Heart right ventricle (tissue), 16 donors: Measurements from ENCODE around the gene AKNAD1. TPM values are rescaled to one million over a fixed set of nuclear protein-coding genes. Genes with fewer than 3 reads are reported as not detected.

Experiments
- ATAC-seq, 8 donors: fragments of 200-7000 bp; cut with Tn5 transposase; one replicate each; pipeline ENCODE4 v1.9.1; 2020; ENCODE audit warnings: mild to moderate bottlenecking in 8 of 8, moderate library complexity in 8 of 8, moderate number of reproducible peaks in 1 of 8
- DNase-seq, 2 donors: peaks; one replicate each; pipeline ENCODE4 v3.0.0-alpha.2; 2020
- H3K27ac ChIP-seq, 10 donors: fragments of 200-600 bp; sonication (generic) in 2 of 10; one replicate each; pipeline versions ENCODE4 v1.5.0 to v1.8.0; 2020 to 2022; ENCODE audit warnings: mild to moderate bottlenecking in 3 of 10
- H3K27me3 ChIP-seq, 7 donors: fragments of 200-600 bp; one replicate each; pipeline ENCODE4 v1.8.0; 2021 to 2022; ENCODE audit warnings: mild to moderate bottlenecking in 2 of 7
- H3K36me3 ChIP-seq, 9 donors: fragments of 200-600 bp; sonication (generic) in 1 of 9; one replicate each; pipeline versions ENCODE4 v1.5.0 to v1.8.0; 2020 to 2022; ENCODE audit warnings: mild to moderate bottlenecking in 2 of 9
- H3K4me1 ChIP-seq, 9 donors: fragments of 200-600 bp; sonication (generic) in 1 of 9; one replicate each; pipeline versions ENCODE4 v1.5.0 to v1.8.0; 2020 to 2022; ENCODE audit warnings: mild to moderate bottlenecking in 4 of 9
- H3K4me3 ChIP-seq, 10 donors: fragments of 200-600 bp; sonication (generic) in 2 of 10; one replicate each; pipeline versions ENCODE4 v1.5.0 to v1.8.0; 2020 to 2022; ENCODE audit warnings: mild to moderate bottlenecking in 7 of 10, moderate library complexity in 2 of 10
- H3K9me3 ChIP-seq, 11 donors: fragments of 200-600 bp in 10 of 11; sonication (generic) in 2 of 11; one replicate each; pipeline versions ENCODE4 v1.5.0 to v1.8.0; 2013 to 2022; ENCODE audit warnings: mild to moderate bottlenecking in 2 of 11, control low read depth in 1 of 11, moderate library complexity in 1 of 11
- CTCF ChIP-seq, 9 donors: fragments of 200-600 bp; sonication (generic) in 2 of 9; IDR thresholded peaks; one replicate each; pipeline versions ENCODE4 v1.5.0 to v1.8.0; 2021 to 2022; ENCODE audit warnings: antibody characterized with exemption in 9 of 9, mild to moderate bottlenecking in 5 of 9, moderate library complexity in 1 of 9
- WGBS, 2 donors: extraction: QIAGEN DNeasy Blood & Tissue Kit; methylation state at CpG; one replicate each; pipeline ENCODE4 v1.1.7; 2013; ENCODE audit warnings: inconsistent platforms in 1 of 2; 5-methylcytosine and 5-hydroxymethylcytosine counted together
- intact Hi-C, 10 donors: fragments of 100-400 bp; cut with DNase I; formaldehyde crosslinking; loops; one replicate each; pipeline versions ENCODE4 v1.11.1 to v1.14.2; 2022
- polyA plus RNA-seq, 2 donors: library from polyadenylated mRNA; stranded (reverse); fragments of 200-250 nt; gene quantifications; one replicate each; pipeline ENCODE4 v1.2.3, GENCODE V29; 2013
- total RNA-seq, 10 donors: library from RNA; stranded (reverse); fragmentation: NEBNext Ultra II Directional in 3 of 10; extraction: Animal tissue kit (Norgen Biotek cat#: 25700) in 3 of 10; gene quantifications; one replicate each; pipeline versions ENCODE4 v1.2.1 to v1.2.4, GENCODE V29; 2021 to 2023
- donor health status: Arrhythmogenic right ventricular cardiomyopathy.
- donor health status: ischemic (EF 13 %, LVEDD 7.1; RV severe dilation, severe dysfunction).
- donor health status: healthy with polysubstance abuse.
- donor health status: DM: no; HTN: yes; CAD: no.
- donor health status: DM: no; HTN: no; CAD: no.
- donor health status: ischemic (EF 25% LVEDD 6.9; RV normal size, moderate dysfunction).
- donor health status: ischemic (EF 25% LVEDD 5.7; RV mildly dilated, moderate dysfunction).
- donor health status: healthy.
- donor health status: DM: yes; HTN: yes; CAD: no.
- donor health status: Ischemic cardiomyopathy.
- donor health status: ischemic (EF 35%, LVEDD 5.7; RV mildly dilated, moderate dysfunction).
- donor health status: nonischemic (EF 11% LVEDD 7.7; RV severe dilation, severe dysfunction).
- donor health status: DM: yes; HTN: yes; CAD: no.
- donor health status: PGD.
- donor health status: ischemic (EF 29% LVEDD 5.4; RV normal size, mild dysfunction).
- donor health status: nonischemic (EF 23%, LVEDD 6.1; RV moderate dilation, normal function).

Gene AKNAD1
- total and polyA plus RNA-seq, 12 donors = 0.06 to 0.15 TPM; not detected in 10

GRCh38 chr1:108815566-108815965 is 41.3 kb downstream of the AKNAD1 start:
- DNase-seq (no peak), ATAC-seq (no peak)
- H3K36me3 ChIP-seq = peaks cover 0 to 16% (median 0%) of the 10 kb centered on the region in 9 donors
- peak overlapping the region in 8 of 10 donors; percentile 63 to 86 (median 82) for H3K27ac ChIP-seq
- no peaks in the 10 kb centered on the region for H3K9me3 ChIP-seq
- no peaks in the 10 kb centered on the region for H3K27me3 ChIP-seq
- TF ChIP-seq CTCF (IDR thresholded peaks at IDR 0.05) = no peak
- H3K4me3 ChIP-seq = no peak overlapping the region
- peaks cover 0 to 30% (median 14%) of the 10 kb centered on the region in 9 donors for H3K4me1 ChIP-seq
- intact Hi-C loops = loop anchor here in 1 of 10 donors (10.0 kb wide), 1 partner anchor 121 kb away; the partner anchor contains the start of gene PRPF38B

- peaks cover 0 to 27% (median 7%) of the 10 kb centered on the region in 9 donors for H3K36me3 ChIP-seq
- 63 to 65% methylated on average over 4 of the region's 4 CpGs for WGBS, 2 donors
- H3K4me1 ChIP-seq = peaks cover 0 to 30% (median 14%) of the 10 kb centered on the region in 9 donors
- H3K27me3 ChIP-seq = no peaks in the 10 kb centered on the region
- peak overlapping the region in 6 of 10 donors; percentile 23 to 86 (median 78) for H3K27ac ChIP-seq
- DNase-seq (no peak), ATAC-seq (peak in 3 of 8 donors; percentile 18 to 35 (median 34))
- intact Hi-C loops = loop anchor here in 1 of 10 donors (10.0 kb wide), 1 partner anchor 120 kb away; the partner anchor contains the start of gene PRPF38B
- no peak overlapping the region for H3K4me3 ChIP-seq
- no peak for TF ChIP-seq CTCF (IDR thresholded peaks at IDR 0.05)
- H3K9me3 ChIP-seq = no peaks in the 10 kb centered on the region
These were observed 42.4 kb downstream of the AKNAD1 start for GRCh38 chr1:108814343-108815125.

GRCh38 chr1:108813326-108813725 is 43.6 kb downstream of the AKNAD1 start:
- no peaks in the 10 kb centered on the region for H3K9me3 ChIP-seq
- 89 to 96% methylated on average over 2 of the region's 2 CpGs for WGBS, 2 donors
- H3K4me3 ChIP-seq = no peak overlapping the region
- H3K27me3 ChIP-seq = no peaks in the 10 kb centered on the region
- TF ChIP-seq CTCF (IDR thresholded peaks at IDR 0.05) = no peak
- DNase-seq = no peak
- intact Hi-C loops = loop anchor here in 1 of 10 donors (10.0 kb wide), 1 partner anchor 119 kb away; the partner anchor contains the start of gene PRPF38B
- peaks cover 0 to 39% (median 18%) of the 10 kb centered on the region in 9 donors for H3K36me3 ChIP-seq
- H3K4me1 ChIP-seq = peaks cover 0 to 30% (median 14%) of the 10 kb centered on the region in 9 donors
- no peak overlapping the region for H3K27ac ChIP-seq
- no peak for ATAC-seq

- DNase-seq (no peak), ATAC-seq (no peak)
- no peak for TF ChIP-seq CTCF (IDR thresholded peaks at IDR 0.05)
- intact Hi-C loops = loop anchor here in 1 of 10 donors (10.0 kb wide), 1 partner anchor 117 kb away; the partner anchor contains the start of gene PRPF38B
- 91 to 96% methylated on average over 3 of the region's 3 CpGs for WGBS, 2 donors
- Histone ChIP-seq H3K4me3 (no peak overlapping the region), H3K27me3 (no peaks in the 10 kb centered on the region), H3K36me3 (peaks cover 0 to 56% (median 30%) of the 10 kb centered on the region in 9 donors), H3K27ac (no peak overlapping the region), H3K4me1 (peaks cover 0 to 23% (median 8%) of the 10 kb centered on the region in 9 donors), H3K9me3 (no peaks in the 10 kb centered on the region)
These were observed 45.3 kb downstream of the AKNAD1 start for GRCh38 chr1:108811611-108812010.
